ENCODE results near the gene FXR1.
"Not testable (repeated sequence)": the region's sequence is repeated elsewhere in the genome, so short reads cannot be mapped to it uniquely, and the experiment has no call there.

The FXR1 gene

GRCh38 chr3:180912304-180913296, at the start of gene FXR1:
Gene FXR1, plus strand, starts transcription at chr3:180912670. Its CDS starts 16 bp downstream, at chr3:180912686.
- in situ Hi-C loops (cut with HindIII; ENCODE audit: low sequenced_read_pairs) = no loop called here

DNA sequence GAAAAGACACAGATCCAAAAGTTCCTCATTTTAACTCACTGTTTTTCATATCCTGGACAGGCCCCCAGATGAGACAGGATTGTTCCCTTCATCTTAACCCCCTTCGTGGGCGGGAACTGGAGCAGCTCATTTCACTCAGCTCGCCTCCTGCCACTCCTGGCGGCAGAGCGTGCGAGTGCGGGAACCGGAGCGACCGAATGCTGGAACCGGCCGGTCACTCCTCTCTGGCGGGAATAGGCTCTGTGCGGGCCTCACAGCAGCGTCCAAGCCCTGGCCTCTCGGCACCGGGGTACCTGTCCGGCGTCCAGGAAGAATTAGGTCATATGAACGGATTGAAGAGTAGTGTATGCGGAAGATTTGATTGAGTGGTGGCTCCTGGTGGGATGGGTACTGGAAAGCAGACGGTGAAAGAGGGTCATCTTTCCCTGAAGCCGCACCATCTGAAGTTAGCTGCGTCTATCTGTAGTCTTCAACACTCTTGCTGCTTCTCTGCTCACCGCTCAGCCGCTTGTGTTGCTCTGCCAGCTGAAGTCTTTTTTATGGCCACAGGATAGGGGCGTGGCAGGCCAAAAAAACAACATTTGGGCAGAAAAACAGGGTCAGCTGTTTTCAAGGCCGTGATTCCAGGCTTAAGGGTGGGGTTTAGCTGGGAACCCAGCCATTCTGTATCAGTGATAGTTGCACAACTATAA, 42.3 kb upstream of the FXR1 start:
- in situ Hi-C loops (cut with HindIII; ENCODE audit: low sequenced_read_pairs) = no loop called here

- in situ Hi-C loops (cut with HindIII; ENCODE audit: low sequenced_read_pairs) = no loop called here
Observed at GRCh38 chr3:180871901-180872300, 40.6 kb upstream of the FXR1 start.

DNA sequence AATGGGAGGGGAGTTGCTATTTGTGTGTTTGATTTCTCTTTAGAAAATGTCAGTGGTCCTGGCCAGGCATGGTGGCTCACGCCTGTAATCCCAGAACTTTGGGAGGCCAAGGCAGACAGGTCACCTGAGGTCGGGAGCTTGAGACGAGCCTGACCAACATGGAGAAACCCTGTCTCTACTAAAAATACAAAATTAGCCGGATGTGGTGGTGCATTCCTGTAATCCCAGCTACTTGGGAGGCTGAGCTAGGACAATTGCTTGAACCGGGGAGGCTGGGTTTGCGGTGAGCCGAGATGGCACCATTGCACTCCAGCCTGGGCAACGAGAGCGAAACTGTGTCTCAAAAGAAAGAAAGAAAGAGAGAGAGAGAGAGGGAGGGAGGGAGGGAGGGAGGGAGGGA, 40.0 kb upstream of the FXR1 start:
- in situ Hi-C loops (cut with HindIII; ENCODE audit: low sequenced_read_pairs) = not testable (repeated sequence)

- in situ Hi-C loops (cut with HindIII; ENCODE audit: low sequenced_read_pairs) = no loop called here
Observed at GRCh38 chr3:180875124-180875698, 37.3 kb upstream of the FXR1 start.

- in situ Hi-C loops (cut with HindIII; ENCODE audit: low sequenced_read_pairs) = no loop called here
Observed at GRCh38 chr3:180881065-180881801, 31.2 kb upstream of the FXR1 start.

DNA sequence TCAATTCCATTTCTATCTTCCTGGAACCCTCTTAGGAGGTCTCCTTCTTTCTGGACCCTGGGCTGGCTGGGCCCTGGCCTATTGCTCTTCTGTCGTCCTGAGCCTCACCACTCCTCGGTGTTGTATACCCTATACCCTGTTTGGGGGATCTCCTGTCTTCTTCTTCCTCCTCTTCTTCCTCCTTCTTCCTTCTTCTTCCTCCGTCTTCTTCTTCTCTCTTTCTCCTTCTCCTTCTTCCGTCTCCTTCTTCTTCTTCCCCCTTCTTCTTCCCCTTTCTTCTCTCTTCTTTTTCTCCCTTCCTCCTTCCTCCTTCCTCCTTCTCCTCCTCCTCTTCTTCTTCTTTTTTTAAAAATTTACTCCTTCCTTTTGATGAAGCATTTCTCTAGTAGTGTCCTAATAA, 30.4 kb upstream of the FXR1 start:
- in situ Hi-C loops (cut with HindIII; ENCODE audit: low sequenced_read_pairs) = no loop called here

GRCh38 chr3:180888992-180889560, 23.4 kb upstream of the FXR1 start:
- in situ Hi-C loops (cut with HindIII; ENCODE audit: low sequenced_read_pairs) = no loop called here

GRCh38 chr3:180898572-180898971, 13.9 kb upstream of the FXR1 start:
- in situ Hi-C loops (cut with HindIII; ENCODE audit: low sequenced_read_pairs) = no loop called here

DNA sequence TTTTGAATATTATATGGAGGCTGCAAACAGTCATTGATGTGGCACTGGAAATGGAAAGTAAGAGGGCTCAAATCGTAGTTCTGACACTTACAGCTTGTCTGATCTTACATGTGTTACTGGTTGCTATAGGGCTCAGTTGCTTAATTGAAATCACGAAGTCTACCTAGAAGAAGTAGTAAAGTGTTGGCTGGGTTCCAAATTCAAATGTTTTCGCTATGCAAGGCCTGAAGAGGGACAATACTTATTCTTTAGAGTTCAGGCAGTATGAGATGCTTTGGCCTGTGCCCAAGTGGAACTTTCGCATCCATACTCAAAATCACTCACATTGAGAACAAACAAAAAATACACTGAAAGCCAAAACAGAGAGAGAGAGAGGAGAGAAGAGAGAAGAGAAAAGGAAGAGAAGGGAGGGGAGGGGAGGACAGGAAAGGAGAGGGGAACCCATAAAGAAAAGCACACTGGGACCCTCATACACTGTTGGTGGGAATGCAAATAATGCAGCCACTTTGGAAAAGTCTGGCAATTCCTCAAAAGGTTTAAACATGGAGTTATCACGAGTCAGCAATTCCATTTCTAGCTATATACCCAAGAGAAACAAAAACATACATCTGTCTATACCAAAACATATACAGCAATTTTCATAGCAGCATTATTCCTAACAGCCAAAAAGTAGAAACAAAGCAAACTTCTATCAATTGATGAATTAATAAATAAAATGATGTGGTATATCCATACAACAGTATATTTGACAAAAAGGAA, 2.9 kb upstream of the FXR1 start:
- in situ Hi-C loops (cut with HindIII; ENCODE audit: low sequenced_read_pairs) = no loop called here

DNA sequence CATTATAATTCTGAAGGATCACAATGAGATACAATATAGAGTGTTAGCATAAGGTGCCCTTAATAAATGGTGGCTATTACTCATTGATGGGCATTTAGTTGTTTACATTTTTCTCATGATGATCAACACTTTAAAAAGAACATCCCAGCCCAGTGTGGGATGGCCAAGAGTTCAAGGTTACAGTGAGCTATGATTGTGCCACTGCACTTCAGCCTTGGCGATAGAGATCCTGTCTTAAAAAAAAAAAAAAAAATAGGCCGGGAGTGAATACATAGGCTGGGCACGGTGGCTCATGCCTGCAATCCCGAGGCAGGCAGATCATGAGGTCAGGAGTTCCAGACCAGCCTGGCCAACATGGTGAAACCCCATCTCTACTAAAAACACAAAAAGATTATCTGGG, 1.6 kb upstream of the FXR1 start:
- in situ Hi-C loops (cut with HindIII; ENCODE audit: low sequenced_read_pairs) = no loop called here

DNA sequence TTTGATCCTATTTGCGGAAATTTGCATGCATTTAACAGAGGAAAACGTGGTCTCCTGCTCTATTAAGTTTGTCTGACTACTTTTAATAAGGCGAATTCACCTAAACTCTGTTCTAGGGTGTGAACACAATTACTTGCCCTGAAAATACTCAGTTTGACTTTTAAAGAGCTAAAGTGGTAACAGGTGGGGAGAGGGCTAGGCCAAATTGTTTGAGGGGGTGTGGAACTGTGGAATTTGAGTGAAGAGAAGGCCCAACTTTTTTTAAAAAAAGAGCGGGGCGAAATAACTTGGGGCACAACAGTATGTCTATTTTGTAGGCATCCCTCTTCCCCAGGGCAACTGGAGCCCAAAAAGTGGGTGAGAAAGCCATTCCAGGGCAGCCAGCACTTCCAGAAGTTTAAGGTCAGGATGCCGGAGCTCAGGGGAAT, 580 bp upstream of the FXR1 start:
- in situ Hi-C loops (cut with HindIII; ENCODE audit: low sequenced_read_pairs) = no loop called here

DNA sequence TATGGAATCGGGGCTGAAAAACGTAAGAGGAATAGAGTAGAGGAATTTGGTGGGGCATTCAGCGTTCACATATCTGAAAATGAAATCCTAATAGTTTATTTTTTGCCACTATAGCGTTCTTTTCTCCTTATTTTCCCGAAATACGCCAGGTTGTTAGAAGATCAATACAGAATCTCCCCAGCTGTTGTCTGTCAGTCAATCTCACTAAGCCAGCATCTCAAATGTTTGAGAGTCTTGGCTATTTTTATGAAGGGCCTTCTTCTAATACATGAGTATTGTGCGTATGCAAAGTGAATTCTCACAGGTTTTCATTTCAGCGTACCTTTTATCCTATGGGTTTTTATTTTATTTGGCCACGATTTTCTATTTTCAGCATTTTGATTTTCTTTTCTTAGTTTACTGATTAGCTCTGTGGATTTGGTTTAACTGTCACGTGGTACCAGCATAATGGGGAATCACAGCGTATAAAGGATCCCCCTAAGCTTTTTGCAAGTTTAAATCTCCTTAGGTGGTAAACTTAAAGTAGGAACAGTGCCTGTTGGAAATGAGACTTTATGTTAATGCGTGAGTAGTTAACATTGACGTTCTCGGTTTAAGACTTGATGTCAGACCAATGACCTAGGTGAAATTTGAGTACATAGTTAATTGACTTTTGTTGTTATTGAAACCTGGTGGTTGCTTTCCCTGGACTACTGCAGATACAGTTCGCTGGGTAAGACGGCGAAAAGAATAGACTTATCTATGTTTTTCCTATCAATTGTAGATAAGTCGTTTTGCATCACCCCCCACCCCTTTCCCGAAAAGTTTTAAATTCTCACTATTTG, 1.3 kb downstream of the FXR1 start:
- in situ Hi-C loops (cut with HindIII; ENCODE audit: low sequenced_read_pairs) = no loop called here

DNA sequence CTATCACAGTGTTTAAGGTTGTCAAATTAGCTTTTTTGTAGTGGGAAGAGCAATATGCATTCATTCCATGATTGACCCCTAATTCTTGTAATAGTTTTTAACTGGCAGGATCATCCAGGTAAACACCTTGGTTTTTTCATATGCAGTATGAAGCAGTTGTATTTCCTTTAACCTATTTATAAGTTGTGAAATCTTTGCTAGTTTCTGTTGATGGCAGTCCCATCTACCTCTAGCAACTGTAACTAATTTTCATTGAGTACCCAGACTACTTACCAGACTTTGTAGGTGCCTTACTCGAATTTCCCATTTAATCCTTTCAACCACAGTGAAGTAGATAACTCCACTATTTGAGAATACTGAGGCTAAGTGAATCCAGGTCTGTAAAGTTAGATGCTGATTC, 6.1 kb downstream of the FXR1 start:
- in situ Hi-C loops (cut with HindIII; ENCODE audit: low sequenced_read_pairs) = no loop called here

- in situ Hi-C loops (cut with HindIII; ENCODE audit: low sequenced_read_pairs) = no loop called here
Observed at GRCh38 chr3:180922242-180922641, 9.8 kb downstream of the FXR1 start.

DNA sequence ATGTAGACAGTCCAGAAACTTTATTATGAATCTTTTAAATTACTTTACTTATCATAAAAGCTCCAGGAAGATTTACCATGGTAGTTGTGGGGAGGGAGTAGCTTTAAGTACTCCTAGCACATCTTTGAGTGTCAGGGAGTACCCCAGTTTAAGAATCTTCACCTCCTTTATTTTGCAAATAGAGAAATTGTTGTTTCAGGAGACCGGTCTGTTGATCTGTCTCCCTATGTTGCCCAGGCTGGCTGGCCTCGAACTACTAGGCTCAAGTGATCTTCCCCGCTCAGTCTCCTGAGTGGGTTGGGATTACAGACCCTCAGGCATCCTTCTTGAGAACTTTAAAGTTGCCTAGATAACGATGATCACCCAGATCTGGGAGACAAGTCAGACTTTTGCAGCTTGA, 11.1 kb downstream of the FXR1 start:
- in situ Hi-C loops (cut with HindIII; ENCODE audit: low sequenced_read_pairs) = no loop called here

GRCh38 chr3:180926526-180926925, 14.1 kb downstream of the FXR1 start:
- in situ Hi-C loops (cut with HindIII; ENCODE audit: low sequenced_read_pairs) = no loop called here

DNA sequence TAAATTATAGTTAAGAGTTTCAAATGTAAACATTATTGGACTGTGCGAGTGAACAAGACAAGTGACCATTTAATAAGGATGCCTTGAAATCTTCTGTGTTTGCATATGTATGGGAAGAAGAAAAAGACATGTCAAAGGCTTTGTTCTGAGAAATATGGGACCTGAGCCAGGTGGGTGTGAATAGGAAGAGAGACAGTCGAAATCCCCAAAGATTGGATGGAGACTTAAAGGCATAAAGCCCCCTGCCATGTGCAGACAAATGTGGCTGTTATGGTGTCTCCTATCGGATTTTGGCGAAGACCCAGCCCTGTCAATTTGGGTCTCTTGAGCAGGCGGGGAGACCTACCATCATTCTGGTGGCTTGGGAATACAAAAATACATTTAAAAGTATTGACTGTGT, 16.9 kb downstream of the FXR1 start:
- in situ Hi-C loops (cut with HindIII; ENCODE audit: low sequenced_read_pairs) = no loop called here

- in situ Hi-C loops (cut with HindIII; ENCODE audit: low sequenced_read_pairs) = no loop called here
Observed at GRCh38 chr3:180930526-180930925, 18.1 kb downstream of the FXR1 start.
